NCI-H2029 (cell line): ENCODE data around the gene TLX3.
A peak's percentile ranks its signal among the peaks of the same experiment; 100 is the strongest.
"Not testable (repeated sequence)": the region's sequence is repeated elsewhere in the genome, so short reads cannot be mapped to it uniquely, and the experiment has no call there.

Source experiments
- DNase-seq: peaks from one replicate; lab custom pipeline; 2025; lab: John Stamatoyannopoulos, UW

TLX3 gene

GRCh38 chr5:171323806-171324632 is 15.0 kb downstream of the TLX3 start:
- no peak for DNase-seq

- no peak for DNase-seq
Observed at GRCh38 chr5:171330021-171330420, 21.0 kb downstream of the TLX3 start.

- no peak for DNase-seq
Observed at GRCh38 chr5:171335616-171336015, 26.6 kb downstream of the TLX3 start.

- peak; percentile 30 for DNase-seq
Observed at GRCh38 chr5:171336521-171337209, 27.6 kb downstream of the TLX3 start.

GRCh38 chr5:171337210-171337569 is 28.1 kb downstream of the TLX3 start:
- DNase-seq = no peak

- no peak for DNase-seq
Observed at GRCh38 chr5:171340042-171340441, 31.0 kb downstream of the TLX3 start.

- no peak for DNase-seq
Observed at GRCh38 chr5:171340491-171340890, 31.4 kb downstream of the TLX3 start.

- peak; percentile 34 for DNase-seq
Observed at GRCh38 chr5:171342362-171343111, 33.5 kb downstream of the TLX3 start.

- DNase-seq = no peak
Observed at GRCh38 chr5:171344936-171345608, 36.0 kb downstream of the TLX3 start.

- no peak for DNase-seq
Observed at GRCh38 chr5:171351536-171352073, 42.6 kb downstream of the TLX3 start.

GRCh38 chr5:171355302-171355724 is 46.3 kb downstream of the TLX3 start:
- no peak for DNase-seq

- DNase-seq = no peak
Observed at GRCh38 chr5:171357843-171358242, 48.8 kb downstream of the TLX3 start.

- not testable (repeated sequence) for DNase-seq
Observed at GRCh38 chr5:171361151-171361550, 52.1 kb downstream of the TLX3 start.
